Stimulated activated CD4-positive, alpha-beta T cell treated with anti-CD3 and anti-CD28 coated beads, Interleukin-1b, Interleukin-23, amount 100 ng/mL, for 48 hours (primary cell): ENCODE results near the gene PTGFRN.

Experiments used
- DNase-seq: peaks from one replicate; pipeline ENCODE4 v3.0.0-alpha.2; 2020

PTGFRN gene

GRCh38 chr1:116891396-116892079 lies 18.2 kb upstream of the PTGFRN start:
- DNase-seq, result no peak

- DNase-seq, result no peak
These were observed 14.6 kb upstream of the PTGFRN start for GRCh38 chr1:116895073-116895472.

- DNase-seq, result no peak
These were observed 10.2 kb upstream of the PTGFRN start for GRCh38 chr1:116899529-116899928.

GRCh38 chr1:116900471-116901365 lies 9.0 kb upstream of the PTGFRN start:
- no peak for DNase-seq

GRCh38 chr1:116902027-116902426 lies 7.7 kb upstream of the PTGFRN start:
- no peak for DNase-seq

GRCh38 chr1:116902723-116903383 lies 6.9 kb upstream of the PTGFRN start:
- DNase-seq, result no peak

GRCh38 chr1:116904791-116905320 lies 4.9 kb upstream of the PTGFRN start:
- no peak for DNase-seq

GRCh38 chr1:116906812-116907211 lies 2.9 kb upstream of the PTGFRN start:
- DNase-seq, result no peak

GRCh38 chr1:116907351-116907750 lies 2.4 kb upstream of the PTGFRN start:
- DNase-seq, result no peak

- DNase-seq, result no peak
These were observed 1.4 kb upstream of the PTGFRN start for GRCh38 chr1:116908266-116908665.

- no peak for DNase-seq
These were observed 750 bp upstream of the PTGFRN start for GRCh38 chr1:116908820-116909511.

- peak; percentile 38 for DNase-seq
These were observed 867 bp downstream of the PTGFRN start for GRCh38 chr1:116910379-116911187.

GRCh38 chr1:116911188-116911553 lies 1.5 kb downstream of the PTGFRN start:
- no peak for DNase-seq

- no peak for DNase-seq
These were observed 2.2 kb downstream of the PTGFRN start for GRCh38 chr1:116911779-116912469.

GRCh38 chr1:116912846-116913245 lies 3.1 kb downstream of the PTGFRN start:
- no peak for DNase-seq

- no peak for DNase-seq
These were observed 4.2 kb downstream of the PTGFRN start for GRCh38 chr1:116913941-116914340.

GRCh38 chr1:116914667-116915066 lies 5.0 kb downstream of the PTGFRN start:
- DNase-seq, result no peak

- DNase-seq, result no peak
These were observed 5.5 kb downstream of the PTGFRN start for GRCh38 chr1:116915086-116915661.

- no peak for DNase-seq
These were observed 6.3 kb downstream of the PTGFRN start for GRCh38 chr1:116916002-116916401.

GRCh38 chr1:116916533-116917445 lies 7.1 kb downstream of the PTGFRN start:
- no peak for DNase-seq
